OCI-LY1 (cell line): Measurements from ENCODE around the gene USF1.

Experiments used
- H2AFZ ChIP-seq: fragments of 200-600 bp; sonication (generic), shearing (Covaris generic); 2 replicates; pipeline ENCODE4 v1.6.0; 2014; ENCODE audit warnings: antibody characterized with exemption, mild to moderate bottlenecking, low read length
- H3F3A ChIP-seq: fragments of 200-600 bp; sonication (generic), shearing (Covaris generic); 2 replicates; pipeline ENCODE4 v1.6.0; 2014; ENCODE audit warnings: mild to moderate bottlenecking, antibody characterized with exemption, low read length, moderate library complexity; ENCODE audit not compliant: insufficient read depth
- H3K27ac ChIP-seq: fragments of 200-600 bp; sonication (generic); 2 replicates; pipeline ENCODE4 v1.5.1; 2014; ENCODE audit warnings: low read length, mixed run types, mild to moderate bottlenecking, low read depth; ENCODE audit not compliant: poor library complexity, severe bottlenecking
- H3K27me3 ChIP-seq: fragments of 200-600 bp; sonication (generic); 2 replicates; pipeline ENCODE4 v1.6.0; 2014; ENCODE audit warnings: antibody characterized with exemption, mild to moderate bottlenecking, low read length, moderate library complexity; ENCODE audit not compliant: insufficient read depth
- H3K36me3 ChIP-seq: fragments of 200-600 bp; sonication (generic); 2 replicates; pipeline ENCODE4 v1.6.1; 2014; ENCODE audit warnings: mild to moderate bottlenecking, antibody characterized with exemption, low read length, moderate library complexity, mixed read lengths; ENCODE audit not compliant: insufficient read depth
- H3K4me1 ChIP-seq: fragments of 200-600 bp; sonication (generic); 2 replicates; pipeline ENCODE4 v1.5.1; 2014; ENCODE audit warnings: mild to moderate bottlenecking, low read length, moderate library complexity; ENCODE audit not compliant: insufficient read depth, severe bottlenecking
- H3K4me2 ChIP-seq: fragments of 200-600 bp; sonication (generic), shearing (Covaris generic); 2 replicates; pipeline ENCODE4 v1.6.1; 2014; ENCODE audit warnings: low read length
- H3K4me3 ChIP-seq: fragments of 200-600 bp; sonication (generic); 2 replicates; pipeline ENCODE4 v1.5.1; 2014; ENCODE audit warnings: low read length, low read depth, mild to moderate bottlenecking, mixed read lengths; ENCODE audit not compliant: poor library complexity, severe bottlenecking
- H3K79me2 ChIP-seq: fragments of 200-600 bp; shearing (Covaris generic); 2 replicates; pipeline ENCODE4 v1.6.1; 2016; ENCODE audit warnings: mixed run types, low read length, mixed read lengths; ENCODE audit not compliant: insufficient read depth
- H3K9ac ChIP-seq: fragments of 200-600 bp; sonication (generic), shearing (Covaris generic); 2 replicates; pipeline ENCODE4 v1.6.1; 2014; ENCODE audit warnings: mild to moderate bottlenecking, low read length, mixed read lengths
- H3K9me2 ChIP-seq: fragments of 200-600 bp; sonication (generic), shearing (Covaris generic); 2 replicates; pipeline ENCODE4 v1.6.1; 2014; ENCODE audit warnings: low read depth, mild to moderate bottlenecking, low read length, mixed read lengths
- H3K9me3 ChIP-seq: fragments of 200-600 bp; shearing (Covaris generic); 2 replicates; pipeline ENCODE4 v1.6.1; 2014; ENCODE audit warnings: low read length, mixed read lengths
- H4K20me1 ChIP-seq: fragments of 200-600 bp; sonication (generic), shearing (Covaris generic); 2 replicates; pipeline ENCODE4 v1.6.0; 2016; ENCODE audit warnings: mild to moderate bottlenecking, low read length; ENCODE audit not compliant: insufficient read depth
- EZH2 ChIP-seq: fragments of 200-600 bp; sonication (generic), shearing (Covaris generic); IDR thresholded peaks from 2 replicates; pipeline ENCODE4 v1.8.0; 2017; ENCODE audit warnings: borderline replicate concordance, mixed run types, mild to moderate bottlenecking, antibody characterized with exemption, low read length, moderate library complexity, mixed read lengths
- TF ChIP-seq, protein P1 (sequence below): fragments of 200-600 bp; sonication (generic), shearing (Covaris generic); IDR thresholded peaks from 2 replicates; pipeline ENCODE4 v1.5.1; 2017; ENCODE audit warnings: mild to moderate bottlenecking, antibody characterized with exemption, low read length, moderate library complexity, mixed read lengths

The USF1 gene

DNA sequence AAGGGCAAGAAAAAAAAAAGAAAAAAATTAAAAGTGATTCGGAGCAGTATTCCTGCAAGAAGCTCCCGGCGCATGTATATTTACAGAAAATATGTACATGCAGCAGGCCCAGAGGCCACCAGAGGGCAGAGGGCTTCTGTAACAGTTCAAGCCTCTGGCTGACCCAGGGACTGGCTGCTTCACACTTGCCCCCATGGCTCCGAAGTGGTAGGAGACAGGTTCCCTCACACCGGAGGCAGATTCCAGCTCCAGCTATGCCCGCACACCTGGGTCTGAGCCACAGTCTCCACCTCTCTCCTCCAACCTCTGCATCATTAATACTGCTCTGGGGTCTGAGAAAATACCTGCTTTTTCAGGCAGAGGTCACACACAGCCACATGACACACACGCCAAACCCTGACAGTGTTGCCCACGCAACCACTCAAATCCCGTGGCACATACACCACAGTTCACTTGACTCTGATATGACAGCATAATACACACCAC is 26.2 kb upstream of the USF1 start:
- no peaks in the 10 kb centered on the region for H3K9me2 ChIP-seq
- no peaks in the 10 kb centered on the region for H3F3A ChIP-seq
- H3K9ac ChIP-seq = no peak overlapping the region
- H3K79me2 ChIP-seq = 0 out of 2 replicates have a peak, but pooled peaks cover 16% of the 10 kb centered on the region
- H2AFZ ChIP-seq = no peak overlapping the region
- peaks cover 25% of the 10 kb centered on the region for H3K4me1 ChIP-seq
- H3K4me2 ChIP-seq = no peak overlapping the region
- H4K20me1 ChIP-seq = no peaks in the 10 kb centered on the region
- no peak for TF ChIP-seq EZH2
- TF ChIP-seq, protein P1, sequence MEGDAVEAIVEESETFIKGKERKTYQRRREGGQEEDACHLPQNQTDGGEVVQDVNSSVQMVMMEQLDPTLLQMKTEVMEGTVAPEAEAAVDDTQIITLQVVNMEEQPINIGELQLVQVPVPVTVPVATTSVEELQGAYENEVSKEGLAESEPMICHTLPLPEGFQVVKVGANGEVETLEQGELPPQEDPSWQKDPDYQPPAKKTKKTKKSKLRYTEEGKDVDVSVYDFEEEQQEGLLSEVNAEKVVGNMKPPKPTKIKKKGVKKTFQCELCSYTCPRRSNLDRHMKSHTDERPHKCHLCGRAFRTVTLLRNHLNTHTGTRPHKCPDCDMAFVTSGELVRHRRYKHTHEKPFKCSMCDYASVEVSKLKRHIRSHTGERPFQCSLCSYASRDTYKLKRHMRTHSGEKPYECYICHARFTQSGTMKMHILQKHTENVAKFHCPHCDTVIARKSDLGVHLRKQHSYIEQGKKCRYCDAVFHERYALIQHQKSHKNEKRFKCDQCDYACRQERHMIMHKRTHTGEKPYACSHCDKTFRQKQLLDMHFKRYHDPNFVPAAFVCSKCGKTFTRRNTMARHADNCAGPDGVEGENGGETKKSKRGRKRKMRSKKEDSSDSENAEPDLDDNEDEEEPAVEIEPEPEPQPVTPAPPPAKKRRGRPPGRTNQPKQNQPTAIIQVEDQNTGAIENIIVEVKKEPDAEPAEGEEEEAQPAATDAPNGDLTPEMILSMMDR = peak; percentile 67
- H3K4me3 ChIP-seq = no peak overlapping the region
- H3K9me3 ChIP-seq = peaks cover 3% of the 10 kb centered on the region; the same call in 1 of the 2 replicates
- H3K36me3 ChIP-seq = no peaks in the 10 kb centered on the region
- no peaks in the 10 kb centered on the region for H3K27me3 ChIP-seq
- no peak overlapping the region for H3K27ac ChIP-seq

DNA sequence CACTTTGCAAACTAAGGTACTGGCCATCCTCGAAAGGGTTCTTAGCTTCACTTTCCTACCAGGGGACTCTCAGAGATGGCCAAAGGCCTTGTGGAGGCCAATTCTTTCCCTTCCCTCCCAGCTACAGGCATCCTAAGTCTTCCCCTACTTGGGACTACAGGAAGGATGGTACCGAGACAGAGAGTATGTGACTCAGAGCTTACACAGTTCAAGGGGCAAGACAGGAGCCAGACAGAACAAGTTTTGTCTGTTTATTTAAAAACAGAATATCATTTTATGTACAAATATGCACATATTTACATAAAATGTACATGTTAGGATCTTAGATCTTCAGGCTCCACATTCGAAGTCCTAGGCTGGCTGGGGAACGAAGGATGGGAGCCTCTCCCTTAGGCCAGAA is 25.0 kb upstream of the USF1 start:
- Histone ChIP-seq H3K9ac (no peak overlapping the region), H3K4me2 (no peak overlapping the region)

DNA sequence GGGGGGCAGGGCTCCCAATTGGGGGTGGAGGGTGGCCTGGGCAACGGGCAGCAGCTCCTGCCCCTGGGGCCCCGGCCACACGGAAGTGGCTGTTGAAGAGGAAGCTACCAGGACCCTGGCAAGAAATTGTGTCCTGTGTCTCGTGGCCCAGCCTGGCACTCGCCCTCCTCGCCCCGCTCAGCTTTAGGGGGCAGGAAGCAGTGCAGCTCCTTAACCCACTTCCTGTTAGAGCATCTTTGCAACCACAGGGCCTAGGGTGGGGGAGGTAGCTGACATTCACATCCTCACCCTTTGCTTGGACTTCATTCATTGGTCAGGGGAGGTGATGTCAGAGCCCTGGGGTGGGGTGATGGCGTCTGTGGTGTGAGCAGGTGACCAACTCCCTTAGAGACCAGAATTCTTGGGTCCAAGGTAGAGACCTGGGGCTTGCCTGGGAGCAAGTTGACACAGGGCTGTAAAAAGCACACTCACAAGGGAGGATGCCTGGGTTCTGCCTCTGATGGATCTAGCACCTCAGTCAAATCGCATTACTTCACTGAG is 24.0 kb upstream of the USF1 start, which contains the start of gene ARHGAP30:
Gene ARHGAP30, minus strand, starts transcription at position 161 of the 540 bp plus-strand sequence. CDS start 267 bp downstream, outside the sequence.
- H3K36me3 ChIP-seq = peaks cover 5% of the 10 kb centered on the region; the same call in 1 of the 2 replicates
- H3F3A ChIP-seq = no peaks in the 10 kb centered on the region
- H3K9me3 ChIP-seq = peaks cover 3% of the 10 kb centered on the region; the same call in 1 of the 2 replicates
- H3K4me1 ChIP-seq = peaks cover 29% of the 10 kb centered on the region
- H3K79me2 ChIP-seq = 0 out of 2 replicates have a peak, but pooled peaks cover 16% of the 10 kb centered on the region
- peak within 1 kb of the TSS; percentile 95 for H3K9ac ChIP-seq
- peak within 1 kb of the TSS; percentile 88 for H3K4me2 ChIP-seq
- no peaks in the 10 kb centered on the region for H3K27me3 ChIP-seq
- no peaks in the 10 kb centered on the region for H4K20me1 ChIP-seq
- peak within 1 kb of the TSS; percentile 85 for H3K27ac ChIP-seq
- H3K4me3 ChIP-seq = peak within 1 kb of the TSS; percentile 83
- no peak within 1 kb of the TSS for H2AFZ ChIP-seq
- H3K9me2 ChIP-seq = no peaks in the 10 kb centered on the region
- TF ChIP-seq EZH2 = no peak
- TF ChIP-seq, protein P1 = no peak

More for the DNA sequence above, 25.0 kb upstream of the USF1 start:
- Histone ChIP-seq H3F3A (no peaks in the 10 kb centered on the region), H3K36me3 (peaks cover 5% of the 10 kb centered on the region; the same call in 1 of the 2 replicates), H3K27ac (peak overlapping the region; percentile 85), H3K4me3 (no peak overlapping the region), H3K27me3 (no peaks in the 10 kb centered on the region), H3K9me3 (peaks cover 3% of the 10 kb centered on the region; the same call in 1 of the 2 replicates), H2AFZ (no peak overlapping the region), H3K79me2 (0 out of 2 replicates have a peak, but pooled peaks cover 16% of the 10 kb centered on the region), H3K4me1 (peaks cover 29% of the 10 kb centered on the region), H4K20me1 (no peaks in the 10 kb centered on the region), H3K9me2 (no peaks in the 10 kb centered on the region)
- no peak for TF ChIP-seq EZH2
- TF ChIP-seq, protein P1 = no peak
